HG02973 (cell line): ENCODE data around the gene SLC25A38.
A peak's percentile ranks its signal among the peaks of the same experiment; 100 is the strongest.

ENCODE experiments used
- ATAC-seq: cut with Tn5 transposase; IDR thresholded peaks from one replicate; pipeline ENCODE4 v1.9.1; 2021; ENCODE audit warnings: moderate library complexity; ENCODE audit not compliant: unreplicated experiment

SLC25A38 gene

GRCh38 chr3:39376959-39377634 lies 6.1 kb upstream of the SLC25A38 start:
- ATAC-seq, result no peak

GRCh38 chr3:39378088-39378487 lies 5.1 kb upstream of the SLC25A38 start:
- peak; percentile 68 for ATAC-seq

GRCh38 chr3:39378957-39379777 lies 4.0 kb upstream of the SLC25A38 start:
- ATAC-seq, result no peak

- no peak for ATAC-seq
Observed at GRCh38 chr3:39379778-39380155, 3.4 kb upstream of the SLC25A38 start.

- no peak for ATAC-seq
Observed at GRCh38 chr3:39381432-39381831, 1.7 kb upstream of the SLC25A38 start.

GRCh38 chr3:39383881-39384664 lies 903 bp downstream of the SLC25A38 start:
- peak; percentile 77 for ATAC-seq

GRCh38 chr3:39384665-39385000 lies 1.5 kb downstream of the SLC25A38 start:
- ATAC-seq, result no peak

- ATAC-seq, result no peak
Observed at GRCh38 chr3:39385456-39386090, 2.4 kb downstream of the SLC25A38 start.

GRCh38 chr3:39386318-39386717 lies 3.1 kb downstream of the SLC25A38 start:
- ATAC-seq, result no peak

GRCh38 chr3:39387411-39387975 lies 4.3 kb downstream of the SLC25A38 start:
- no peak for ATAC-seq

- no peak for ATAC-seq
Observed at GRCh38 chr3:39388153-39388552, 5.0 kb downstream of the SLC25A38 start.

- ATAC-seq, result peak; percentile 69
Observed at GRCh38 chr3:39388741-39389248, 5.6 kb downstream of the SLC25A38 start.

- no peak for ATAC-seq
Observed at GRCh38 chr3:39390181-39390580, 7.0 kb downstream of the SLC25A38 start.

GRCh38 chr3:39396690-39397089 lies 13.5 kb downstream of the SLC25A38 start:
- ATAC-seq, result no peak

GRCh38 chr3:39398700-39399099 lies 15.5 kb downstream of the SLC25A38 start:
- no peak for ATAC-seq

GRCh38 chr3:39401983-39402382 lies 18.8 kb downstream of the SLC25A38 start:
- no peak for ATAC-seq

GRCh38 chr3:39404943-39405686 lies 21.9 kb downstream of the SLC25A38 start:
- ATAC-seq, result no peak

GRCh38 chr3:39405687-39406367 lies 22.7 kb downstream of the SLC25A38 start:
- ATAC-seq, result no peak
